Thoracic aorta (tissue), 2 donors: Measurements from ENCODE around the gene CELF2. TPM values are rescaled to one million over a fixed set of nuclear protein-coding genes. Genes with fewer than 3 reads are reported as not detected.

ENCODE experiments used
- ATAC-seq: fragments of 150-250 bp; one replicate; pipeline ENCODE4 v1.8.0; 2017; ENCODE audit warnings: low read depth; ENCODE audit not compliant: insufficient number of reproducible peaks, low FRiP score
- DNase-seq: peaks from one replicate; pipeline ENCODE4 v3.0.0-alpha.2; 2020; ENCODE audit warnings: low spot score
- H3K27ac ChIP-seq, 2 donors: fragments of 200-600 bp; sonication (generic); 1 replicate in 1 of 2; 2 replicates in 1 of 2; pipeline ENCODE4 v1.5.1; 2016; ENCODE audit warnings: mild to moderate bottlenecking in 2 of 2, moderate library complexity in 2 of 2
- H3K27me3 ChIP-seq: fragments of 200-600 bp; sonication (generic); replicated peaks from 2 replicates; pipeline ENCODE4 v1.6.0; 2016; ENCODE audit warnings: mild to moderate bottlenecking; ENCODE audit not compliant: insufficient read depth
- H3K36me3 ChIP-seq: fragments of 200-600 bp; sonication (generic); one replicate; pipeline ENCODE4 v1.5.1; 2016
- H3K4me1 ChIP-seq, 2 donors: fragments of 200-600 bp; sonication (generic); 1 replicate in 1 of 2; 2 replicates in 1 of 2; pipeline versions ENCODE4 v1.5.1 to v1.6.0; 2016; ENCODE audit warnings: low read depth in 2 of 2, mild to moderate bottlenecking in 1 of 2; ENCODE audit not compliant: control insufficient read depth in 1 of 2
- H3K4me3 ChIP-seq: fragments of 200-600 bp; sonication (generic); 2 replicates; pipeline ENCODE4 v1.5.1; 2016; ENCODE audit warnings: mild to moderate bottlenecking
- H3K9me3 ChIP-seq: fragments of 200-600 bp; sonication (generic); 2 replicates; pipeline ENCODE4 v1.5.1; 2016
- total RNA-seq, 2 donors: library from RNA; depleted of rRNA; stranded (reverse); fragments of >200 nt; gene quantifications; one replicate each; pipeline versions ENCODE4 v1.1.0 to v1.2.3, GENCODE V29; 2016
- TF ChIP-seq, protein P1 (sequence below): fragments of 200-600 bp; sonication (generic); IDR thresholded peaks from one replicate; pipeline ENCODE4 v1.5.1; 2019; ENCODE audit warnings: antibody characterized with exemption

CELF2 gene
- total RNA-seq, 2 donors from 2014 or later = 69.0 to 73.5 TPM

DNA sequence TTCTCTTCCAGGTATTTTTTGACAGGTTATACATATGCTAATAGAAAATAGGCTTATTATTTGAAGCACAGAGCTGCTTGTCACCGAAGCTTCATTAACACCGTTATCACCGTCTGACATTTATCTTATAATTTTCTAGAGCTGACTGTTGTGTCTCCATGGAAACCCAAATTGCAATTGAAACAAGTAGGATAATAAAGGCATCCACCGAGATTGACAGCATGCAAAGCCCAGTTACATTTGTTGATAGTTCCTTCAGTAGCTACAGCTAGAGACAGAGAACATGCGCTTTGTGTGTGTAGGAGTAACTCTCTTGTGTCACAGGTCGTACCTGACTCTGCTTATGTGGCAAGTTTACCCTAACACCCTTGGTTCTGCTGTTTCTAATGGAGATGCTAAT, 135.6 kb downstream of the CELF2 start:
- H3K4me1 ChIP-seq = peaks cover 5 to 37% of the 10 kb centered on the region in 2 donors
- DNase-seq (no peak), ATAC-seq (no peak)
- H3K36me3 ChIP-seq = no peaks in the 10 kb centered on the region
- H3K27ac ChIP-seq = no peak overlapping the region
- H3K9me3 ChIP-seq = no peaks in the 10 kb centered on the region
- no peaks in the 10 kb centered on the region for H3K27me3 ChIP-seq
- no peak overlapping the region for H3K4me3 ChIP-seq
- TF ChIP-seq, protein P1, sequence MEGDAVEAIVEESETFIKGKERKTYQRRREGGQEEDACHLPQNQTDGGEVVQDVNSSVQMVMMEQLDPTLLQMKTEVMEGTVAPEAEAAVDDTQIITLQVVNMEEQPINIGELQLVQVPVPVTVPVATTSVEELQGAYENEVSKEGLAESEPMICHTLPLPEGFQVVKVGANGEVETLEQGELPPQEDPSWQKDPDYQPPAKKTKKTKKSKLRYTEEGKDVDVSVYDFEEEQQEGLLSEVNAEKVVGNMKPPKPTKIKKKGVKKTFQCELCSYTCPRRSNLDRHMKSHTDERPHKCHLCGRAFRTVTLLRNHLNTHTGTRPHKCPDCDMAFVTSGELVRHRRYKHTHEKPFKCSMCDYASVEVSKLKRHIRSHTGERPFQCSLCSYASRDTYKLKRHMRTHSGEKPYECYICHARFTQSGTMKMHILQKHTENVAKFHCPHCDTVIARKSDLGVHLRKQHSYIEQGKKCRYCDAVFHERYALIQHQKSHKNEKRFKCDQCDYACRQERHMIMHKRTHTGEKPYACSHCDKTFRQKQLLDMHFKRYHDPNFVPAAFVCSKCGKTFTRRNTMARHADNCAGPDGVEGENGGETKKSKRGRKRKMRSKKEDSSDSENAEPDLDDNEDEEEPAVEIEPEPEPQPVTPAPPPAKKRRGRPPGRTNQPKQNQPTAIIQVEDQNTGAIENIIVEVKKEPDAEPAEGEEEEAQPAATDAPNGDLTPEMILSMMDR = no peak

DNA sequence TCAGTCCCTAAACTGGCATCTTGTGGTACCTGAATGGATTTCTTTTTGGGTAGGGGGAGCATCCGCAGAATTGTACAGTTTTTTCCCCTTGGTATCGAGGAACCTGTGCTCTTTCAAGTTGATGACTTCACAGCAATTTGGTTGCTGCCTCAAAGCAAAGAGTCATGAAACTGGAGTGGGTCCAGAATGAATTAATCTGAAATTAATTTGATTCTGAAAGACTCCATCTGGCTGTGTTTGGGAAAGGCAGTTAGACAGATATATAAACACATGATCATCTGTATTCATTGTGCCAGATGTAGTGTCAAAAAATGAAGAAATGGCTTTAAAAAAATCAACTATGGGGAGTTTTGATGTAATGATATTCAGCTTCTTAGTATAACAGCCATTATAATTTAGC, 136.1 kb downstream of the CELF2 start:
- TF ChIP-seq, protein P1 = no peak
- Histone ChIP-seq H3K36me3 (no peaks in the 10 kb centered on the region), H3K27ac (no peak overlapping the region), H3K4me1 (peaks cover 1 to 31% of the 10 kb centered on the region in 2 donors), H3K4me3 (no peak overlapping the region), H3K27me3 (no peaks in the 10 kb centered on the region), H3K9me3 (no peaks in the 10 kb centered on the region)
- no peak for DNase-seq
- ATAC-seq = no peak

DNA sequence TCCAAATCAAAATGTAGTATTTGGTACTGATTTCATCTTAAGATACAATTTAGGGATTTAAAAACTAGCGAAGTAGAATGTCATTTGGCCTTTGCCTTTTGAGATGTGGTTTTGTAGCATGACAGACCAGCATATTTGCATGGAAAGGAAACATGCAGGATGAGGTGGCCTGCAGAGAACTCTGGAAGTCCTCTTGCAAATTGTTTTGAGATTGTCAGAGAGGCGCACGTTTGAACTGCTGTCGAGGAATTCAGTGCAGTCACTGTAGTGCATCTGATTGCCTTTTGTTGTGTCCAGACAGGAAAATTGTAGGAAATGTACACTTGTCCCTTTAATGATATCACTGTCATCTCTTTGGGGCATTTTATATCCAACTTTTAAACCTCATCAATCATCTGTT, 136.7 kb downstream of the CELF2 start:
- no peak overlapping the region for H3K27ac ChIP-seq
- peaks cover 0 to 27% of the 10 kb centered on the region in 2 donors for H3K4me1 ChIP-seq
- TF ChIP-seq, protein P1 = no peak
- no peak for DNase-seq
- no peak for ATAC-seq
- no peak overlapping the region for H3K4me3 ChIP-seq
- H3K9me3 ChIP-seq = no peaks in the 10 kb centered on the region
- H3K36me3 ChIP-seq = no peaks in the 10 kb centered on the region
- no peaks in the 10 kb centered on the region for H3K27me3 ChIP-seq

DNA sequence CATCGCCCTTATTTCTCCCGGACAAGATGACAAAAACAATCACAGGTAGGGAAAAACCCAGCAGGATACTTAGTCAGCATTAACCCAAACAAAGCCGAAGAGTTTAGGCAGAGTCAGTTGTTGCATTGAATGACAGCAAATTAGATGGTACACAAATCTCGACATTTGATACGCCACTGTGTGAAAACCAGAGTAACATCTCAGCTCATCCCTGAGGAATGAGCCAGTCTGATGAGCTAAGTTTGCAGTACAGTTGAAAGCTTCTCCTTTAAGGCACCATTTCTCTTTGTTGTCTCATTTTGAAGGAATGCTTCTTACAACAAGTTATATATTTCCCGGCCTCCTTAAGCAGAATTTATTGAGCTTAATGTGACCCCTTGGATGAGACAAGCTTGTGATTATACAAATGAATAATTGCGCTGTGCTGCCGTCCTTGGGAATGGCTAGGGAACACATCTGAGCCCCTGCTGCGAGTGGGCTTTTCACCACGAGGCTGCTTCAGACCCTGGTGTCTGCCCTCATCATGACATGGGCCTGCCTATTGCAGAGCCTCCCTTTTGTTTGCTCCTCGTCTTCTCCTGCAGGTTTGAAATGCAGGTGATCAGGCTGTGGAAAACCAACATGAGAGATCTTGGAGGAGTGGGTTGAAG, 137.3 kb downstream of the CELF2 start:
- TF ChIP-seq, protein P1 = no peak
- ATAC-seq (no peak), DNase-seq (no peak)
- Histone ChIP-seq H3K27me3 (no peaks in the 10 kb centered on the region), H3K36me3 (no peaks in the 10 kb centered on the region), H3K9me3 (no peaks in the 10 kb centered on the region), H3K27ac (no peak overlapping the region), H3K4me3 (no peak overlapping the region), H3K4me1 (peaks cover 3 to 28% of the 10 kb centered on the region in 2 donors)

DNA sequence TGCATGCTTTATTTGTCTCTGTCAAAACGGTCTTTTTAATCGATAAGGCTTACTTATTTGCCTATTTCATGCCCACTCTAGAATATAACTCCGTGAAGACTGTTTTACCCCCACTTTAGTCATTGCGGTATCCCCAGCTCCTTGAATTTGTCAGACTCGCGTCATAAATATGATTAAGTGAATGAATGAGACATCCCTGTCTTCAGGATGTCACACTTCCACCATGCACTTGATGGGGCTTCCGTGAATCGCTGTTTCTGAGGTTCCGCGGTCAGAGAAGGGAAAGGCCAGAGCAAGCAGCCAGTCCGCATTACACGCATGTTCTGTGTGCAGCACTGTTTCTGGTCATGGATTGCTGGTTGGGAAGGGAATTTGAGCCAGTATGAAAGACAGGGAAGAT, 138.8 kb downstream of the CELF2 start:
- Histone ChIP-seq H3K9me3 (no peaks in the 10 kb centered on the region), H3K4me3 (no peak overlapping the region), H3K4me1 (peaks cover 5 to 19% of the 10 kb centered on the region in 2 donors), H3K27me3 (no peaks in the 10 kb centered on the region), H3K27ac (no peak overlapping the region), H3K36me3 (no peaks in the 10 kb centered on the region)
- TF ChIP-seq, protein P1 = no peak
- no peak for DNase-seq
- ATAC-seq = no peak
